ENCODE data around the gene MUC5B.
"Not testable (repeated sequence)": the region's sequence is repeated elsewhere in the genome, so short reads cannot be mapped to it uniquely, and the experiment has no call there.

The MUC5B gene

DNA sequence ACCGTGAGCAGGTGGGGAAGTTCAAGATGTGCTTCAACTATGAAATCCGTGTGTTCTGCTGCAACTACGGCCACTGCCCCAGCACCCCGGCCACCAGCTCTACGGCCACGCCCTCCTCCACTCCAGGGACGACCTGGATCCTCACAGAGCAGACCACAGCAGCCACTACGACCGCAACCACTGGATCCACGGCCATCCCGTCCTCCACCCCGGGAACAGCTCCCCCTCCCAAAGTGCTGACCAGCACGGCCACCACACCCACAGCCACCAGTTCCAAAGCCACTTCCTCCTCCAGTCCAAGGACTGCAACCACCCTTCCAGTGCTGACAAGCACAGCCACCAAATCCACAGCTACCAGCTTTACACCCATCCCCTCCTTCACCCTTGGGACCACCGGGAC lies 22.9 kb downstream of the MUC5B start:
- DNase-seq (ENCODE audit: low spot score); H3K4me3 Mint-ChIP-seq: not testable (repeated sequence)

DNA sequence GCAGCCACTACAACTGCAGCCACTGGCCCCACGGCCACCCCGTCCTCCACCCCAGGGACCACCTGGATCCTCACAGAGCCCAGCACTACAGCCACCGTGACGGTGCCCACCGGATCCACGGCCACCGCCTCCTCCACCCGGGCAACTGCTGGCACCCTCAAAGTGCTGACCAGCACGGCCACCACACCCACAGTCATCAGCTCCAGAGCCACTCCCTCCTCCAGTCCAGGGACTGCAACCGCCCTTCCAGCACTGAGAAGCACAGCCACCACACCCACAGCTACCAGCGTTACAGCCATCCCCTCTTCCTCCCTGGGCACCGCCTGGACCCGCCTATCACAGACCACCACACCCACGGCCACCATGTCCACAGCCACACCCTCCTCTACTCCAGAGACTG lies 23.4 kb downstream of the MUC5B start:
- H3K27ac Mint-ChIP-seq; H3K36me3 Mint-ChIP-seq (ENCODE audit: low read depth); H3K4me3 Mint-ChIP-seq; DNase-seq (ENCODE audit: low spot score); H3K4me1 Mint-ChIP-seq (ENCODE audit: low read depth); H3K27me3 Mint-ChIP-seq (ENCODE audit: low read depth): not testable (repeated sequence)
- H3K9me3 Mint-ChIP-seq, result peaks cover 17% of the 10 kb centered on the region

More for the DNA sequence above, 22.9 kb downstream of the MUC5B start:
- not testable (repeated sequence) for H3K4me1 Mint-ChIP-seq (ENCODE audit: low read depth); H3K36me3 Mint-ChIP-seq (ENCODE audit: low read depth); H3K27me3 Mint-ChIP-seq (ENCODE audit: low read depth); H3K27ac Mint-ChIP-seq
- H3K9me3 Mint-ChIP-seq, result peaks cover 11% of the 10 kb centered on the region

GRCh38 chr11:1247026-1247425 lies 24.2 kb downstream of the MUC5B start:
- H3K27me3 Mint-ChIP-seq (ENCODE audit: low read depth); H3K36me3 Mint-ChIP-seq (ENCODE audit: low read depth): not testable (repeated sequence)

DNA sequence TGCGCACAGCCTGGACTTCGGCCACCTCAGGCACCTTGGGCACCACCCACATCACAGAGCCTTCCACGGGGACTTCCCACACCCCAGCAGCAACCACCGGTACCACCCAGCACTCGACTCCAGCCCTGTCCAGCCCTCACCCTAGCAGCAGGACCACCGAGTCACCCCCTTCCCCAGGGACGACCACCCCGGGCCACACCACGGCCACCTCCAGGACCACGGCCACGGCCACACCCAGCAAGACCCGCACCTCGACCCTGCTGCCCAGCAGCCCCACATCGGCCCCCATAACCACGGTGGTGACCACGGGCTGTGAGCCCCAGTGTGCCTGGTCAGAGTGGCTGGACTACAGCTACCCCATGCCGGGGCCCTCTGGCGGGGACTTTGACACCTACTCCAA lies 26.1 kb downstream of the MUC5B start:
- not testable (repeated sequence) for DNase-seq (ENCODE audit: low spot score); H3K4me3 Mint-ChIP-seq; H3K27me3 Mint-ChIP-seq (ENCODE audit: low read depth); H3K4me1 Mint-ChIP-seq (ENCODE audit: low read depth); H3K36me3 Mint-ChIP-seq (ENCODE audit: low read depth); H3K9me3 Mint-ChIP-seq; H3K27ac Mint-ChIP-seq

More at GRCh38 chr11:1247026-1247425, 24.2 kb downstream of the MUC5B start:
- peaks cover 16% of the 10 kb centered on the region for H3K9me3 Mint-ChIP-seq
- not testable (repeated sequence) for H3K27ac Mint-ChIP-seq; DNase-seq (ENCODE audit: low spot score); H3K4me1 Mint-ChIP-seq (ENCODE audit: low read depth); H3K4me3 Mint-ChIP-seq

- H3K4me1 Mint-ChIP-seq (ENCODE audit: low read depth), result not testable (repeated sequence)
These were observed 27.5 kb downstream of the MUC5B start for GRCh38 chr11:1250411-1250810.

DNA sequence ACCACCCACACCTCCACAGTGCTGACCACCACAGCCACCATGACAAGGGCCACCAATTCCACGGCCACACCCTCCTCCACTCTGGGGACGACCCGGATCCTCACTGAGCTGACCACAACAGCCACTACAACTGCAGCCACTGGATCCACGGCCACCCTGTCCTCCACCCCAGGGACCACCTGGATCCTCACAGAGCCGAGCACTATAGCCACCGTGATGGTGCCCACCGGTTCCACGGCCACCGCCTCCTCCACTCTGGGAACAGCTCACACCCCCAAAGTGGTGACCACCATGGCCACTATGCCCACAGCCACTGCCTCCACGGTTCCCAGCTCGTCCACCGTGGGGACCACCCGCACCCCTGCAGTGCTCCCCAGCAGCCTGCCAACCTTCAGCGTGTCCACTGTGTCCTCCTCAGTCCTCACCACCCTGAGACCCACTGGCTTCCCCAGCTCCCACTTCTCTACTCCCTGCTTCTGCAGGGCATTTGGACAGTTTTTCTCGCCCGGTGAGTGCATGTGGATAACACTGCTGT lies 28.4 kb downstream of the MUC5B start:
- Mint-ChIP-seq H3K36me3 (ENCODE audit: low read depth) (peaks cover 9% of the 10 kb centered on the region), H3K4me3 (no peak overlapping the region), H3K4me1 (ENCODE audit: low read depth) (no peaks in the 10 kb centered on the region), H3K9me3 (peaks cover 10% of the 10 kb centered on the region), H3K27ac (no peak overlapping the region), H3K27me3 (ENCODE audit: low read depth) (no peaks in the 10 kb centered on the region)
- DNase-seq (ENCODE audit: low spot score), result no peak

More at GRCh38 chr11:1250411-1250810, 27.5 kb downstream of the MUC5B start:
- not testable (repeated sequence) for H3K27ac Mint-ChIP-seq; H3K27me3 Mint-ChIP-seq (ENCODE audit: low read depth); H3K9me3 Mint-ChIP-seq; H3K36me3 Mint-ChIP-seq (ENCODE audit: low read depth); DNase-seq (ENCODE audit: low spot score); H3K4me3 Mint-ChIP-seq

GRCh38 chr11:1252371-1253102 lies 29.7 kb downstream of the MUC5B start:
- Mint-ChIP-seq H3K36me3 (ENCODE audit: low read depth) (peaks cover 9% of the 10 kb centered on the region), H3K27ac (no peak overlapping the region), H3K9me3 (peaks cover 10% of the 10 kb centered on the region), H3K27me3 (ENCODE audit: low read depth) (no peaks in the 10 kb centered on the region), H3K4me1 (ENCODE audit: low read depth) (no peaks in the 10 kb centered on the region), H3K4me3 (no peak overlapping the region)
- no peak for DNase-seq (ENCODE audit: low spot score)

- Mint-ChIP-seq H3K4me3 (no peak overlapping the region), H3K27ac (no peak overlapping the region), H3K36me3 (ENCODE audit: low read depth) (peaks cover 9% of the 10 kb centered on the region), H3K27me3 (ENCODE audit: low read depth) (no peaks in the 10 kb centered on the region), H3K9me3 (peaks cover 10% of the 10 kb centered on the region), H3K4me1 (ENCODE audit: low read depth) (no peaks in the 10 kb centered on the region)
- DNase-seq (ENCODE audit: low spot score), result no peak
These were observed 30.2 kb downstream of the MUC5B start for GRCh38 chr11:1253103-1253485.

GRCh38 chr11:1254086-1254648 lies 31.3 kb downstream of the MUC5B start:
- Mint-ChIP-seq H3K36me3 (ENCODE audit: low read depth) (peaks cover 9% of the 10 kb centered on the region), H3K27me3 (ENCODE audit: low read depth) (no peaks in the 10 kb centered on the region), H3K4me1 (ENCODE audit: low read depth) (no peaks in the 10 kb centered on the region), H3K9me3 (peaks cover 10% of the 10 kb centered on the region), H3K4me3 (no peak overlapping the region), H3K27ac (no peak overlapping the region)
- no peak for DNase-seq (ENCODE audit: low spot score)

DNA sequence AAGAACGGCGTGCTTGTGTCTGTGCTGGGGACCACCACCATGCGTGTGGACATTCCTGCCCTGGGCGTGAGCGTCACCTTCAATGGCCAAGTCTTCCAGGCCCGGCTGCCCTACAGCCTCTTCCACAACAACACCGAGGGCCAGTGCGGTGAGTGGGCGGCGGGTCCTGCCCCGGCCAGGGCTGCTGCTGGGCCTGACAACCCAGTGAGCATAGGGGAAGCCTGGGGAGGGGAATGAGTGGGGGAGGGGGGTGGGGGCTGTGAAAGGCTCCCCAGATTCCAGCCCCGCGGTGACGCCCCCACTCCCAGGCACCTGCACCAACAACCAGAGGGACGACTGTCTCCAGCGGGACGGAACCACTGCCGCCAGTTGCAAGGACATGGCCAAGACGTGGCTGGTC lies 31.9 kb downstream of the MUC5B start:
- Mint-ChIP-seq H3K36me3 (ENCODE audit: low read depth) (peaks cover 9% of the 10 kb centered on the region), H3K4me3 (no peak overlapping the region), H3K27ac (no peak overlapping the region), H3K4me1 (ENCODE audit: low read depth) (no peaks in the 10 kb centered on the region), H3K27me3 (ENCODE audit: low read depth) (no peaks in the 10 kb centered on the region), H3K9me3 (peaks cover 7% of the 10 kb centered on the region)
- no peak for DNase-seq (ENCODE audit: low spot score)

DNA sequence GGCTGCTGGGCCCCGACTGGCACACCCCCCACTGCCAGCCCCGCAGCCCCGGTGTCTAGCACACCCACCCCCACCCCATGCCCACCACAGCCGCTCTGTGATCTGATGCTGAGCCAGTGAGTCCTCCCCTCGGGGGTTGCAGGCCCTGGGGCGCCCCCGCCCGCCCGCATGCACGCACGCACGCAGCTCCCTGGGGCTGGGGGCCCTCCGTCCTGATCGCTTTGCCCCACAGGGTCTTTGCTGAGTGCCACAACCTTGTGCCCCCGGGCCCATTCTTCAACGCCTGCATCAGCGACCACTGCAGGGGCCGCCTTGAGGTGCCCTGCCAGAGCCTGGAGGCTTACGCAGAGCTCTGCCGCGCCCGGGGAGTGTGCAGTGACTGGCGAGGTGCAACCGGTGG lies 32.3 kb downstream of the MUC5B start:
- no peak overlapping the region for H3K4me3 Mint-ChIP-seq
- no peaks in the 10 kb centered on the region for H3K27me3 Mint-ChIP-seq (ENCODE audit: low read depth)
- DNase-seq (ENCODE audit: low spot score), result no peak
- H3K9me3 Mint-ChIP-seq, result peaks cover 6% of the 10 kb centered on the region
- H3K36me3 Mint-ChIP-seq (ENCODE audit: low read depth), result peaks cover 9% of the 10 kb centered on the region
- H3K27ac Mint-ChIP-seq, result no peak overlapping the region
- no peaks in the 10 kb centered on the region for H3K4me1 Mint-ChIP-seq (ENCODE audit: low read depth)

DNA sequence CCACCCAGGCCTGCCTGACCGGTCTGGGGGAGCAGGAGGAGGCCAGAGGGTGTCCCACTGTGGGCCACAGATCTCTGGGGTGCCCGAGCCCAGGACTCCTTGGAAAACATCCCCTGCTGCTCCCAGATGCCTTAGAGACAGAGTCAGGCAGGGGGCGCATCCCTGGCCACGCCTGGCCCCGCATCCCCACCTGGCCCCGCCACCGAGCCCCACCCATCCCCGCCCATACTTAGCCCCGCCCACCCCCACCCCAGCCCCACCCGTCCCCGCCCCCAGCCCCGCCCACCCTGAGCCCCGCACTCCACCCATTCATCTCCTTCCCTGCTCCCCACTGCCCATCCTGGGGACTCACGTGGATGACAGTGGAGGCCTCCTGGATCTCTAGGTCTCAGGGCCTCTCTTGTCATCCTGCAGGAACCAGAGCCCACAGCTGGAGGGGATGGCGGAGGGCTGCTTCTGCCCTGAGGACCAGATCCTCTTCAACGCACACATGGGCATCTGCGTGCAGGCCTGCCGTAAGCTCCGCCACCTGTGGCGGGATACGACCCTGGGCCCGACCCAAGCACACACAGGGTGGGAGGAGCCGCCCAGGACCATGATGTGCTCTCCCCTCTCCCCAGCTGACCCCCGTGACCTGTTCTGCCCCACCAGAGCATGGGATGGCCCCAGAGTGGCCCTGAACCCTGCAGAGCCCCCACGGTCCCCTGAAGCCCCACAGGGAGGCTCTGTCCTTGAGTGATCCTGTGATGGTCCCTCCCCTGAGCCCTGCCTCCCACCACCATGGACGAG lies 33.6 kb downstream of the MUC5B start:
- H3K4me3 Mint-ChIP-seq, result no peak overlapping the region
- no peak overlapping the region for H3K27ac Mint-ChIP-seq
- peaks cover 1% of the 10 kb centered on the region for H3K36me3 Mint-ChIP-seq (ENCODE audit: low read depth)
- H3K9me3 Mint-ChIP-seq, result no peaks in the 10 kb centered on the region
- no peaks in the 10 kb centered on the region for H3K4me1 Mint-ChIP-seq (ENCODE audit: low read depth)
- DNase-seq (ENCODE audit: low spot score), result no peak
- H3K27me3 Mint-ChIP-seq (ENCODE audit: low read depth), result no peaks in the 10 kb centered on the region

- Mint-ChIP-seq H3K27me3 (ENCODE audit: low read depth) (no peaks in the 10 kb centered on the region), H3K4me3 (no peak overlapping the region), H3K4me1 (ENCODE audit: low read depth) (no peaks in the 10 kb centered on the region), H3K27ac (no peak overlapping the region), H3K9me3 (no peaks in the 10 kb centered on the region), H3K36me3 (ENCODE audit: low read depth) (no peaks in the 10 kb centered on the region)
- no peak for DNase-seq (ENCODE audit: low spot score)
These were observed 34.5 kb downstream of the MUC5B start for GRCh38 chr11:1257366-1257765.

DNA sequence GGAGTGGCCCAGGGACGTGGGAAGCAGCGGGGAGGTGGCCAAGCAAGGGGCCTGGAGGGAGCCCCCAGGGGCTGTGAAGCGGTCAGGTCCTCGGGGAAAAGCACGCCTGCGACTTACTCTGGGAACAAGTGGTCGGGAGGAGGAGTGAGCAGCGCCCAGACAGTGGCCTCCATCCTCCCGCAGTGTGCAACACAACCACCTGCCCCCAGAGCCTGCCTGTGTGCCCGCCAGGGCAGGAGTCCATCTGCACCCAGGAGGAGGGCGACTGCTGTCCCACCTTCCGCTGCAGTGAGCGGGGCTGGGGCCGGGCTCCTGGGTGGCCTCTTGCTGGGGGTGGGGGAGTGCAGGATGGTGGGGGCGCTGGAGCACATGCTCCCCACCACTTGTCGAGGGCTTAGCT lies 35.0 kb downstream of the MUC5B start:
- no peak overlapping the region for H3K4me3 Mint-ChIP-seq
- no peaks in the 10 kb centered on the region for H3K36me3 Mint-ChIP-seq (ENCODE audit: low read depth)
- H3K4me1 Mint-ChIP-seq (ENCODE audit: low read depth), result no peaks in the 10 kb centered on the region
- DNase-seq (ENCODE audit: low spot score), result no peak
- H3K27me3 Mint-ChIP-seq (ENCODE audit: low read depth), result no peaks in the 10 kb centered on the region
- no peak overlapping the region for H3K27ac Mint-ChIP-seq
- no peaks in the 10 kb centered on the region for H3K9me3 Mint-ChIP-seq
